GM12878 (cell line): ENCODE results near the gene CFAP74. TPM values are rescaled to one million over a fixed set of nuclear protein-coding genes. Genes with fewer than 3 reads are reported as not detected.

ENCODE experiments used
- ATAC-seq: fragments of 200-7000 bp; cut with Tn5 transposase; 3 replicates; pipeline ENCODE4 v1.9.1; 2020; ENCODE audit warnings: mild to moderate bottlenecking, moderate library complexity
- BruUV-seq: library from RNA; stranded (reverse); fragments of 400-500 nt; replicated peaks from 2 replicates; lab custom pipeline; 2021; lab: Mats Ljungman, UMichigan
- CTCF ChIA-PET: fragments of 300-600 bp; sonication (Branson Sonifier 250); formaldehyde crosslinking; extraction: SDS; loops from one replicate; lab custom pipeline; 2021; ENCODE audit warnings: inconsistent platforms; lab: Yijun Ruan, JAX
- POLR2A ChIA-PET: fragments of 350-600 bp; formaldehyde crosslinking; extraction: SDS; loops from one replicate; lab custom pipeline; 2021; ENCODE audit warnings: inconsistent platforms; lab: Charles Lee
- RAD21 ChIA-PET: fragments of 300-600 bp; sonication (Branson Sonifier 250); formaldehyde crosslinking; loops from one replicate; lab custom pipeline; 2023; ENCODE audit warnings: antibody characterized with exemption; ENCODE audit not compliant: unreplicated experiment; lab: Charles Lee
- SMC1A ChIA-PET: fragments of 300-600 bp; sonication (Branson Sonifier 250); formaldehyde crosslinking; loops from one replicate; lab custom pipeline; 2023; ENCODE audit not compliant: unreplicated experiment, uncharacterized antibody; lab: Charles Lee
- DNase-seq: peaks from one replicate; pipeline ENCODE4 v3.0.0-alpha.2; 2011; ENCODE audit warnings: low read depth, low spot score
- FAIRE-seq: peaks from 3 replicates; lab custom pipeline; 2011; peaks lifted over from hg19 to GRCh38; lab: Jason Lieb, UNC
- H2AFZ ChIP-seq: 2 replicates; pipeline ENCODE4 v1.6.0; 2011; ENCODE audit warnings: low read depth, low read length, control low read depth; ENCODE audit not compliant: control insufficient read depth
- H3K27ac ChIP-seq: 2 replicates; pipeline ENCODE4 v1.5.1; 2011; ENCODE audit warnings: control low read depth; ENCODE audit not compliant: control insufficient read depth, insufficient read depth
- H3K27me3 ChIP-seq, 2 experiments: replicated peaks in 1 of 2; 2 replicates each; pipeline versions ENCODE4 v1.6.0 to v1.6.1; 2011; ENCODE audit warnings: low read length in 1 of 2; ENCODE audit not compliant: control insufficient read depth in 2 of 2, insufficient read depth in 2 of 2
- H3K36me3 ChIP-seq, 2 experiments: 2 replicates each; pipeline ENCODE4 v1.5.1; 2011; ENCODE audit warnings: low read length in 1 of 2; ENCODE audit not compliant: control insufficient read depth in 2 of 2, insufficient read depth in 2 of 2
- H3K4me1 ChIP-seq: 2 replicates; pipeline ENCODE4 v1.6.1; 2011; ENCODE audit warnings: mild to moderate bottlenecking, low read length, moderate library complexity, mixed read lengths; ENCODE audit not compliant: control insufficient read depth, insufficient read depth
- H3K4me2 ChIP-seq: 2 replicates; pipeline ENCODE4 v1.6.0; 2011; ENCODE audit warnings: control low read depth; ENCODE audit not compliant: control insufficient read depth, insufficient read depth
- H3K4me3 ChIP-seq: fragments of 200-600 bp; sonication (generic); 2 replicates; pipeline ENCODE4 v1.5.1; 2016
- H3K79me2 ChIP-seq: 2 replicates; pipeline ENCODE4 v1.6.0; 2011; ENCODE audit warnings: low read length; ENCODE audit not compliant: control insufficient read depth, insufficient read depth
- H3K9ac ChIP-seq: 2 replicates; pipeline ENCODE4 v1.8.0; 2011; ENCODE audit warnings: low read length, control low read depth, mixed read lengths; ENCODE audit not compliant: control insufficient read depth, insufficient read depth
- H3K9me3 ChIP-seq: replicated peaks from 3 replicates; pipeline ENCODE4 v1.5.1; 2011; ENCODE audit warnings: mild to moderate bottlenecking, low read length; ENCODE audit not compliant: control insufficient read depth, insufficient read depth
- H4K20me1 ChIP-seq: 2 replicates; pipeline ENCODE4 v1.6.0; 2011; ENCODE audit not compliant: control insufficient read depth, insufficient read depth
- BHLHE40 ChIP-seq, 2 experiments: fragments of 450-650 bp in 1 of 2; IDR thresholded peaks; 2 replicates each; pipeline ENCODE4 v1.6.1; 2011 to 2017; ENCODE audit warnings: low read depth in 2 of 2, borderline replicate concordance in 1 of 2, improper control_type of control experiment in 1 of 2, low read length in 1 of 2, mild to moderate bottlenecking in 1 of 2
- BMI1 ChIP-seq: fragments of 450-650 bp; IDR thresholded peaks from 2 replicates; pipeline ENCODE4 v1.6.1; 2016; ENCODE audit warnings: mild to moderate bottlenecking, moderate library complexity, borderline replicate concordance
- DPF2 ChIP-seq: fragments of 450-650 bp; IDR thresholded peaks from 2 replicates; pipeline ENCODE4 v1.6.1; 2017; ENCODE audit warnings: mild to moderate bottlenecking
- EGR1 ChIP-seq, 2 experiments: IDR thresholded peaks; 1 replicate in 1 of 2; 2 replicates in 1 of 2; pipeline ENCODE4 v1.6.1; 2011 to 2012; ENCODE audit warnings: low read depth in 2 of 2, low read length in 2 of 2, borderline replicate concordance in 1 of 2, mild to moderate bottlenecking in 1 of 2, moderate library complexity in 1 of 2
- RB1 ChIP-seq: fragments of 450-650 bp; formaldehyde crosslinking; IDR thresholded peaks from 2 replicates; pipeline ENCODE4 v1.6.1; 2017; ENCODE audit warnings: mild to moderate bottlenecking, borderline replicate concordance
- SUPT20H ChIP-seq: IDR thresholded peaks from 2 replicates; pipeline ENCODE4 v1.6.1; 2011; ENCODE audit warnings: low read depth, mild to moderate bottlenecking, low read length, moderate library complexity, borderline replicate concordance; ENCODE audit not compliant: control insufficient read depth
- TARDBP ChIP-seq: IDR thresholded peaks from 2 replicates; pipeline ENCODE4 v1.6.1; 2016; ENCODE audit warnings: borderline replicate concordance
- TCF3 ChIP-seq: IDR thresholded peaks from 2 replicates; pipeline ENCODE4 v1.6.1; 2012; ENCODE audit warnings: low read depth, mild to moderate bottlenecking, low read length, borderline replicate concordance; ENCODE audit not compliant: insufficient read depth
- TCF7 ChIP-seq: IDR thresholded peaks from 2 replicates; pipeline ENCODE4 v1.6.1; 2014; ENCODE audit warnings: antibody characterized with exemption, borderline replicate concordance
- WGBS: methylation state at CpG from one replicate; pipeline ENCODE4 v1.1.6; 2016; ENCODE audit warnings: low lambda C conversion rate; ENCODE audit not compliant: insufficient replicate concordance, insufficient coverage; ENCODE audit errors: missing lambda C conversion rate; 5-methylcytosine and 5-hydroxymethylcytosine counted together
- in situ Hi-C: fragments of 300-500 bp; cut with MboI; formaldehyde crosslinking; loops from 9 replicates; pipeline ENCODE4 v1.14.3; 2018; ENCODE audit warnings: mixed read lengths
- intact Hi-C: fragments of 100-400 bp; cut with micrococcal nuclease; formaldehyde crosslinking; loops from one replicate; pipeline ENCODE4 v1.14.2; 2022; ENCODE audit not compliant: unreplicated experiment
- polyA plus RNA-seq, 11 experiments: library from polyadenylated mRNA; depleted of rRNA in 4 of 11; unstranded in 6 of 11; stranded (reverse) in 5 of 11; fragments of >200 nt; fragmentation: Nextera tagmentation in 4 of 11; fragmentation: Illumina TruSeq in 1 of 11; extraction: Ambion mirVana in 4 of 11; extraction: Trizol in 1 of 11; gene quantifications; 1 replicate in 1 of 11; 2 replicates in 10 of 11; pipeline versions ENCODE4 v1.2.1 to v1.2.3, GENCODE V29; 2011 to 2016; ENCODE audit warnings: inconsistent platforms in 2 of 11, missing spikeins in 2 of 11, low read depth in 1 of 11
- total RNA-seq, 4 experiments: library from RNA; depleted of rRNA in 3 of 4; stranded (reverse); fragments of >200 nt in 3 of 4; fragmentation: Illumina TruSeq in 1 of 4; extraction: Trizol in 1 of 4; gene quantifications; 2 replicates each; pipeline versions ENCODE4 v1.2.1 to v1.2.3, GENCODE V29; 2013 to 2021
- TF ChIP-seq, protein P1 (sequence below): fragments of 150-350 bp; IDR thresholded peaks from 2 replicates; pipeline ENCODE4 v1.6.1; 2016; ENCODE audit warnings: low read depth, low read length

The CFAP74 gene
- total and polyA plus RNA-seq, 10 of the 15 experiments (the other 5 are each of a cell fraction or from before 2014, with no cell fraction given): 0.01 TPM; not detected in 9

DNA sequence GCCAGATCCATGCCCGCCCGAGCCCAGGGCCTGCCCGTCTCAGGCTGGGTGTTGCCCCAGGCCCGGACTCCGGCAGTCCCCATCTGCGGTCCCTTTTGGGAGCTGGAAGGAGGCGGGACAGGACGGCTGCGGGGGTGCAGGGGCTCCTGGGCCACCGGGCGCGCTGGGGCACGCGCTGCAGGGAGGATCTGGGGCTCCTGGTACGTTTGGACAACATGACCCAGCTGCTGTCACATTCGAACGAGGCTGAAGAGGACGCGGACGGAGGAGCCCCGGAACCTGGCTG, 95.1 kb downstream of the CFAP74 start:
- ChIA-PET POLR2A (interaction anchor here (0.9 to 3.0 kb wide), 6 partner anchors 9 to 509 kb away, joined by 3 to 14 read pairs (median 4); partner anchors contain the start of genes CCNL2, CDK11A and NADK), SMC1A (interaction anchor here (1.2 to 1.3 kb wide), 2 partner anchors 128 to 132 kb away, joined by 4 to 5 read pairs; no protein-coding TSS in a partner anchor), CTCF (interaction anchor here (0.5 to 2.5 kb wide), 14 partner anchors 9 to 230 kb away, joined by 3 to 11 read pairs (median 4); partner anchors contain the start of gene NADK), RAD21 (interaction anchor here (0.5 to 5.1 kb wide), 7 partner anchors 11 to 461 kb away, joined by 3 to 33 read pairs (median 3); no protein-coding TSS in a partner anchor)
- no peak for FAIRE-seq
- peaks cover 22% of the 10 kb centered on the region for H3K4me1 ChIP-seq
- DNase-seq: no peak
- H3K4me2 ChIP-seq: peak overlapping the region; percentile 98
- TF ChIP-seq EGR1 (IDR thresholded peaks at IDR 0.05; ENCODE audit: borderline replicate concordance in 1 of 2, low read depth in 2 of 2, low read length in 2 of 2) (peak in 1 of 2 experiments; percentile 2; a peak in 1 of 3 replicates), TCF7 (no peak)
- TSS peak; percentile 98 for BruUV-seq
- peak overlapping the region; percentile 73 for H3K27ac ChIP-seq
- peak overlapping the region; percentile 87 for H2AFZ ChIP-seq
- H3K27me3 ChIP-seq: no peaks in the 10 kb centered on the region
- peak overlapping the region; percentile 74 for H3K9ac ChIP-seq
- peak overlapping the region; percentile 74 for H3K4me3 ChIP-seq
- no peaks in the 10 kb centered on the region for H4K20me1 ChIP-seq
- no peaks in the 10 kb centered on the region for H3K36me3 ChIP-seq
- intact Hi-C loops: loop anchor here (5.0 kb wide), 2 partner anchors 81 to 106 kb away; no protein-coding TSS in a partner anchor
- H3K79me2 ChIP-seq: no peaks in the 10 kb centered on the region
- H3K9me3 ChIP-seq: no peaks in the 10 kb centered on the region
- in situ Hi-C loops: loop anchor here (10.0 kb wide), 1 partner anchor 124 kb away; no protein-coding TSS in a partner anchor
- peak; percentile 34 for ATAC-seq
- WGBS: 4% methylated on average over 17 of the region's 21 CpGs

GRCh38 chr1:1907098-1907736, 96.4 kb downstream of the CFAP74 start:
- no peak overlapping the region for H3K9ac ChIP-seq
- intact Hi-C loops (loop anchor here (5.0 kb wide), 2 partner anchors 80 to 105 kb away; no protein-coding TSS in a partner anchor), in situ Hi-C loops (loop anchor here (10.0 kb wide), 1 partner anchor 122 kb away; no protein-coding TSS in a partner anchor)
- no peak overlapping the region for H3K4me3 ChIP-seq
- 0 out of 2 replicates have a peak overlapping the region, but pooled peaks have one; percentile 10 for H3K27ac ChIP-seq
- POLR2A ChIA-PET: interaction anchor here (0.5 to 3.0 kb wide), 4 partner anchors 8 to 131 kb away, joined by 4 to 14 read pairs (median 7); partner anchors contain the start of gene NADK
- no peaks in the 10 kb centered on the region for H3K79me2 ChIP-seq
- no peaks in the 10 kb centered on the region for H3K36me3 ChIP-seq
- H3K4me2 ChIP-seq: peak overlapping the region; percentile 98
- CTCF ChIA-PET: interaction anchor here (0.7 to 3.2 kb wide), 16 partner anchors 8 to 127 kb away, joined by 3 to 26 read pairs (median 7); no protein-coding TSS in a partner anchor
- SMC1A ChIA-PET: interaction anchor here (0.9 to 3.8 kb wide), 5 partner anchors 9 to 130 kb away, joined by 3 to 15 read pairs (median 10); no protein-coding TSS in a partner anchor
- BruUV-seq: no TSS peak
- H3K4me1 ChIP-seq: peaks cover 22% of the 10 kb centered on the region
- H2AFZ ChIP-seq: no peak overlapping the region; the same call in 1 of the 2 replicates
- no peak for FAIRE-seq
- peak; percentile 58 for ATAC-seq
- peak; percentile 46 for DNase-seq
- H4K20me1 ChIP-seq: no peaks in the 10 kb centered on the region
- H3K27me3 ChIP-seq: no peaks in the 10 kb centered on the region
- WGBS: 48% methylated on average over 8 of the region's 8 CpGs
- H3K9me3 ChIP-seq: no peaks in the 10 kb centered on the region; the same call in 2 of the 3 replicates
- RAD21 ChIA-PET: interaction anchor here (1.0 to 5.1 kb wide), 5 partner anchors 10 to 130 kb away, joined by 3 to 33 read pairs (median 17); no protein-coding TSS in a partner anchor
- TF ChIP-seq BHLHE40 (IDR thresholded peaks at IDR 0.05; ENCODE audit: borderline replicate concordance in 1 of 2, low read depth in 2 of 2, low read length in 1 of 2) (peak; percentile 94 to 98), DPF2 (peak; percentile 53; the same call in 1 of the 2 replicates), RB1 (no peak), TARDBP (no peak), TCF3 (peak; percentile 95), TCF7 (no peak), SUPT20H (no peak), BMI1 (no peak)
- TF ChIP-seq, protein P1, sequence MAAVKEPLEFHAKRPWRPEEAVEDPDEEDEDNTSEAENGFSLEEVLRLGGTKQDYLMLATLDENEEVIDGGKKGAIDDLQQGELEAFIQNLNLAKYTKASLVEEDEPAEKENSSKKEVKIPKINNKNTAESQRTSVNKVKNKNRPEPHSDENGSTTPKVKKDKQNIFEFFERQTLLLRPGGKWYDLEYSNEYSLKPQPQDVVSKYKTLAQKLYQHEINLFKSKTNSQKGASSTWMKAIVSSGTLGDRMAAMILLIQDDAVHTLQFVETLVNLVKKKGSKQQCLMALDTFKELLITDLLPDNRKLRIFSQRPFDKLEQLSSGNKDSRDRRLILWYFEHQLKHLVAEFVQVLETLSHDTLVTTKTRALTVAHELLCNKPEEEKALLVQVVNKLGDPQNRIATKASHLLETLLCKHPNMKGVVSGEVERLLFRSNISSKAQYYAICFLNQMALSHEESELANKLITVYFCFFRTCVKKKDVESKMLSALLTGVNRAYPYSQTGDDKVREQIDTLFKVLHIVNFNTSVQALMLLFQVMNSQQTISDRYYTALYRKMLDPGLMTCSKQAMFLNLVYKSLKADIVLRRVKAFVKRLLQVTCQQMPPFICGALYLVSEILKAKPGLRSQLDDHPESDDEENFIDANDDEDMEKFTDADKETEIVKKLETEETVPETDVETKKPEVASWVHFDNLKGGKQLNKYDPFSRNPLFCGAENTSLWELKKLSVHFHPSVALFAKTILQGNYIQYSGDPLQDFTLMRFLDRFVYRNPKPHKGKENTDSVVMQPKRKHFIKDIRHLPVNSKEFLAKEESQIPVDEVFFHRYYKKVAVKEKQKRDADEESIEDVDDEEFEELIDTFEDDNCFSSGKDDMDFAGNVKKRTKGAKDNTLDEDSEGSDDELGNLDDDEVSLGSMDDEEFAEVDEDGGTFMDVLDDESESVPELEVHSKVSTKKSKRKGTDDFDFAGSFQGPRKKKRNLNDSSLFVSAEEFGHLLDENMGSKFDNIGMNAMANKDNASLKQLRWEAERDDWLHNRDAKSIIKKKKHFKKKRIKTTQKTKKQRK: no peak
